CD4-positive, CD25-positive, alpha-beta regulatory T cell (primary cell): ENCODE measurements around the gene ASIC1. TPM values are rescaled to one million over a fixed set of nuclear protein-coding genes. Genes with fewer than 3 reads are reported as not detected.
"Not testable (repeated sequence)": the region's sequence is repeated elsewhere in the genome, so short reads cannot be mapped to it uniquely, and the experiment has no call there.

Source experiments
- ATAC-seq, 2 donors: fragments of 150-1000 bp; cut with Tn5 transposase; one replicate each; pipeline ENCODE4 v1.10.0; 2021; ENCODE audit warnings: low read depth in 2 of 2, moderate number of reproducible peaks in 2 of 2, moderate library complexity in 1 of 2
- DNase-seq, 3 donors: peaks; one replicate each; pipeline versions ENCODE4 v3.0.0 to v3.0.0-alpha.2; 2012 to 2022; ENCODE audit warnings: mixed read lengths in 1 of 3
- H3K27ac ChIP-seq: one replicate; pipeline ENCODE4 v1.7.0; 2013; ENCODE audit warnings: mild to moderate bottlenecking, low read length; ENCODE audit not compliant: insufficient read depth, poor library complexity, severe bottlenecking
- H3K27me3 ChIP-seq: one replicate; pipeline ENCODE4 v1.7.0; 2013; ENCODE audit warnings: low read length; ENCODE audit not compliant: control insufficient read depth, insufficient read depth
- H3K36me3 ChIP-seq: one replicate; pipeline ENCODE4 v1.7.0; 2013; ENCODE audit warnings: mild to moderate bottlenecking, low read length, moderate library complexity; ENCODE audit not compliant: control insufficient read depth, insufficient read depth
- H3K4me1 ChIP-seq: 2 replicates; pipeline ENCODE4 v1.7.0; 2013; ENCODE audit warnings: mild to moderate bottlenecking, low read length; ENCODE audit not compliant: insufficient read depth, control insufficient read depth, poor library complexity, severe bottlenecking
- H3K4me3 ChIP-seq: one replicate; pipeline ENCODE4 v1.7.0; 2013; ENCODE audit warnings: low read depth, mild to moderate bottlenecking, low read length, moderate library complexity
- H3K9me3 ChIP-seq, 2 experiments: 1 replicate in 1 of 2; 2 replicates in 1 of 2; pipeline ENCODE4 v1.7.0; 2013; ENCODE audit warnings: low read length in 2 of 2, mild to moderate bottlenecking in 1 of 2, moderate library complexity in 1 of 2; ENCODE audit not compliant: control insufficient read depth in 2 of 2
- H3K27ac Mint-ChIP-seq, 3 donors: one replicate each; pipeline ENCODE4 v1.8.0; 2020 to 2022; ENCODE audit warnings: mild to moderate bottlenecking in 3 of 3, mixed read lengths in 3 of 3, moderate library complexity in 2 of 3
- H3K27me3 Mint-ChIP-seq: one replicate; pipeline ENCODE4 v1.8.0; 2022; ENCODE audit warnings: mild to moderate bottlenecking, mixed read lengths
- H3K36me3 Mint-ChIP-seq: one replicate; pipeline ENCODE4 v1.8.0; 2020; ENCODE audit warnings: mixed read lengths
- H3K4me1 Mint-ChIP-seq, 4 donors: one replicate each; pipeline ENCODE4 v1.8.0; 2020 to 2022; ENCODE audit warnings: mixed read lengths in 4 of 4, mild to moderate bottlenecking in 1 of 4
- H3K4me3 Mint-ChIP-seq, 4 donors: one replicate each; pipeline ENCODE4 v1.8.0; 2020 to 2022; ENCODE audit warnings: mild to moderate bottlenecking in 4 of 4, mixed read lengths in 4 of 4, moderate library complexity in 3 of 4
- H3K9me3 Mint-ChIP-seq, 7 donors: one replicate each; pipeline ENCODE4 v1.8.0; 2020 to 2022; ENCODE audit warnings: mixed read lengths in 7 of 7, mild to moderate bottlenecking in 3 of 7, moderate library complexity in 2 of 7
- polyA plus RNA-seq, 4 donors: library from polyadenylated mRNA; unstranded; fragments of 300-500 nt; fragmentation: Illumina TruSeq; gene quantifications; one replicate each; pipeline ENCODE4 v1.2.3, GENCODE V29; 2021
- total RNA-seq: library from RNA; stranded (reverse); gene quantifications from one replicate; pipeline ENCODE4 v1.2.3, GENCODE V29; 2022

ASIC1 gene
- total and polyA plus RNA-seq, 5 donors from 2014 or later, result 0.47 to 2.1 (median 0.49) TPM; not detected in 1

DNA sequence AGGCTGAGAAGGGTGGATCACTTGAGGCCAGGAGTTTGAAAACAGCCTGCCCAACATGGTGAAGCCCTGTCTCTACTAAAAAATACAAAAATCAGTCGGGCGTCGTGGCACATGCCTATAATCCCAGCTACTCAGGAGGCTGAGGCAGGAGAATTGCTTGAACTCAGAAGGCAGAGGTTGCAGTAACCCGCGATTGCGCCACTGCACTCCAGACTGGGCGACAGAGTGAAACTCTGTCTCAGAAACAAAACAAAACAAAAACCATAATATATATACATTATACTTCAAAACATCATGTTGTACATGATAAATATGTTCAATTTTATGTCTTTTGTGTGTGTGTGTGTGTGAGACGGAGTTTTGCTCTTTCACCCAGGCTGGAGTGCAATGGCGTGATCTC, 26.9 kb upstream of the ASIC1 start:
- H3K36me3 ChIP-seq, H3K27ac Mint-ChIP-seq, ATAC-seq, H3K4me3 ChIP-seq, H3K4me1 Mint-ChIP-seq, H3K4me3 Mint-ChIP-seq, H3K9me3 ChIP-seq, H3K9me3 Mint-ChIP-seq, H3K36me3 Mint-ChIP-seq, H3K27me3 ChIP-seq, H3K4me1 ChIP-seq, H3K27ac ChIP-seq, DNase-seq: not testable (repeated sequence)
- H3K27me3 Mint-ChIP-seq, result peaks cover 26% of the 10 kb centered on the region

DNA sequence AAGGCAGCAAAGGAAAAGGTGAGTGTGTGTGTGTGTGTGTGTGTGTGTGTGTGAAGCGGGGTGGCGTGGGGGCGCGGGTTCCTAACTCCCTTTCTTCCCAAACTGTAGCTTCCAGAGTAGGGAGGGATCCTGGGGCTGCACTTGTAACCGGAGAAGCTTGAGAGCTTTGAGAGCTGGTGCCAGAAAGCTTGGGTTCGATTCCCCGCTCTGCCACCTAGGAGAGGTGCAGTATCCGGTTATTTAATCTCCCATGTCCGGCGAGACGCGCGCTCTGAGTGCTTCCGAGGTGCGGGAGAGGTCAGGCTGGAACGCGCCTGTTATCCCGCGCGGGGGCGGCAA, 24.9 kb upstream of the ASIC1 start:
- H3K27me3 ChIP-seq, result peaks cover 3% of the 10 kb centered on the region
- H3K9me3 ChIP-seq, result no peaks in the 10 kb centered on the region
- ATAC-seq (no peak), DNase-seq (no peak)
- no peak overlapping the region for H3K4me3 ChIP-seq
- Mint-ChIP-seq H3K4me3 (no peak overlapping the region), H3K9me3 (no peaks in the 10 kb centered on the region), H3K36me3 (no peaks in the 10 kb centered on the region), H3K27me3 (peaks cover 35% of the 10 kb centered on the region), H3K4me1 (no peaks in the 10 kb centered on the region), H3K27ac (no peak overlapping the region)
- H3K4me1 ChIP-seq, result peaks cover 3% of the 10 kb centered on the region
- H3K27ac ChIP-seq, result no peak overlapping the region
- H3K36me3 ChIP-seq, result no peaks in the 10 kb centered on the region

DNA sequence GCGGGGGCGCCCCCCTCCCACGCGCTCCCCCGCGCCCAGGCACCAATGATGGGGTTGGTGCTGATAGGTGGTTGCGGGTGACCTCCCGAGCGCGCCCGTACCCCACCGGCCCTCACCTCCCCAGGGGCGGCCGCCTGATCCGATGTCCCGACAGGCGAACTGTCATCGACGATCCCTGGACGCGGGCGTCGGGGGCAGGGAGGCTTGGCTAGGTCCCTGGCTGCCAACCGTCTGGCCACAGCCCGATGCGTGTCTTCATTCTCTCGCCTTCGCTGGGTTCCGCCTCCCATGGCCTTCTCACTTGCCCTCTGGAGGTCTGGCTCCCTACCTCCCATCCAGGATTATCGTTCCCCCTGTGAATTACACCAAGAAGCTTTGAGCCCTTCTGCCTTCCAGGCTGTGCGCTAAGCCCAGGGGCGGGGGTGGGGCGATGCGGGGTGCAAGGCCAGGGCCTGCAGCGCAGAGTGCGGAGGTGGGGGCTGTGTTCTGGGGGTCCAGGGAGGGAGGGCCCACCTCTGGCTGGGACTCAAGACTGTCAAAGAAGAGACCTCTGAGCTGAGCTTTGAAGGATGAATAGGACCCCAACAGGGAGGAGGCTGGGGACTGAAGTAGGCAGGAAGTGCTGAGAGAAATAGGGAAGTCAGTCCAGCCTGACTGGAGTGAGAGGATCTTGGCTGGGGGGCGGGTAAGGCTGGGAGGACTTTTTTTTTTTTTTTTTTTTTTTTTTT, 24.4 kb upstream of the ASIC1 start:
- peaks cover 35% of the 10 kb centered on the region for H3K27me3 Mint-ChIP-seq
- H3K9me3 ChIP-seq, result no peaks in the 10 kb centered on the region
- no peak overlapping the region for H3K4me3 ChIP-seq
- DNase-seq, result no peak
- no peak overlapping the region for H3K27ac Mint-ChIP-seq
- H3K36me3 Mint-ChIP-seq, result no peaks in the 10 kb centered on the region
- peaks cover 3% of the 10 kb centered on the region for H3K27me3 ChIP-seq
- no peaks in the 10 kb centered on the region for H3K9me3 Mint-ChIP-seq
- no peak overlapping the region for H3K4me3 Mint-ChIP-seq
- no peaks in the 10 kb centered on the region for H3K36me3 ChIP-seq
- ATAC-seq, result no peak
- no peaks in the 10 kb centered on the region for H3K4me1 Mint-ChIP-seq
- peaks cover 3% of the 10 kb centered on the region for H3K4me1 ChIP-seq
- no peak overlapping the region for H3K27ac ChIP-seq

DNA sequence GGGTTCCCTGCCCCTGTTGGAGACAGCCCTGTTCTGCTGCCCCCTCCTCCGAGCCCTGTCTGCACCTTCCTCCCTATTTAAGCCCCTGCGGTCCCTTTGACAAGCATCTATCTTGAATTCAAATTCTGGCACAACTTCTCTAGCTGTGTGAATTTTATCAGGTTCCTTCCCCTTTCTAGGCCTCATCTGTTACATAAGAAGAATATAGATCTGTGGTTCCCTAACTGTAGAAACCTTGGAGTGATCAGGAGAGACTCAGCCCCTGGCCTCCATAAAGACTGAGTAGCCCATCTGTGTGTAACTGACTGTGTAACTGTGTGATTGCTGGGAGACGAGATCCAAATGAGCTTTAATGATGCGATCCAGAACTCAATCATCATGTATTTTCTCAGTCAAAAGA, 19.1 kb upstream of the ASIC1 start:
- peak overlapping the region in 1 of 3 donors; percentile 61 for H3K27ac Mint-ChIP-seq
- no peak for ATAC-seq
- Histone ChIP-seq H3K9me3 (no peaks in the 10 kb centered on the region), H3K36me3 (no peaks in the 10 kb centered on the region), H3K4me3 (no peak overlapping the region), H3K4me1 (no peaks in the 10 kb centered on the region), H3K27ac (no peak overlapping the region), H3K27me3 (no peaks in the 10 kb centered on the region)
- peaks cover 0 to 2% (median 0%) of the 10 kb centered on the region in 4 donors for H3K4me1 Mint-ChIP-seq
- no peaks in the 10 kb centered on the region for H3K36me3 Mint-ChIP-seq
- H3K9me3 Mint-ChIP-seq, result peaks cover 0 to 1% (median 0%) of the 10 kb centered on the region in 7 donors
- no peak for DNase-seq
- no peak overlapping the region for H3K4me3 Mint-ChIP-seq
- H3K27me3 Mint-ChIP-seq, result peaks cover 33% of the 10 kb centered on the region

DNA sequence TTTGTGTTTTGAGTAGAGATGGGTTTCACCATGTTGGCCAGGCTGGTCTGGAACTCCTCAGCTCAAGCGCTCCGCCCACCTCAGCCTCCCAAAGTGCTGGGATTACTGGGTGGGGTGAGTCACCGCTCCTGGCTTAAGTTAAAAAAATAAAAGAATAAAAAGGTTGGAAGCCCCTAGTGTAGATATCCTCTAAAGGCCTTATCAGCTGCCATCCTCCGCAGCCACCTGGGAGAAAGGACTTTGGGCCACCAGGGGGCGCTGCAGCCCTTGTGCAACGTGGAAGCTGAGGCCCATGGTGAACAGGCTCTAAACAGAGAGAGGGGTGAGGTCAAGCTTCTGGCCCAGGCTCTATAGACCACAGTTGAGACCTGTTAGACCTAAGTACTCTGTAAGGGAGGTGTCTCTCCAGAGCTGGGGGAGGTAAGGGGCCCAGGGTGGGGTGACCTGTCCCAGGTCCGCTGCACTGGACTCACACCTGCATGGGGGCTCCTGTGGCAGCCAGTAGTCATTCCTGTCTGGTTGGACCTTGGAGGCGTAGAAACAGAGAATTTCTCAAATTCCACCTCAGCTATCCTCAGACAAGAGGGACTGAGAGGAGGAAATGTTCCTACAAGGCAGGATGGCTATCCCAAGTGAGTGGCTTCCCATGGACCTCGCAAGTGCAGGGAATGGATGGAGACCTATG, 18.1 kb upstream of the ASIC1 start:
- H3K36me3 ChIP-seq, result no peaks in the 10 kb centered on the region
- no peaks in the 10 kb centered on the region for H3K27me3 ChIP-seq
- Mint-ChIP-seq H3K4me1 (peaks cover 0 to 5% (median 0%) of the 10 kb centered on the region in 4 donors), H3K9me3 (peaks cover 0 to 1% (median 0%) of the 10 kb centered on the region in 7 donors), H3K27me3 (peaks cover 31% of the 10 kb centered on the region), H3K4me3 (peak overlapping the region in 1 of 4 donors; percentile 52), H3K27ac (peak overlapping the region in 1 of 3 donors; percentile 40), H3K36me3 (no peaks in the 10 kb centered on the region)
- DNase-seq, result peak; percentile 64 to 81 (median 69)
- peak; percentile 70 to 71 for ATAC-seq
- no peaks in the 10 kb centered on the region for H3K4me1 ChIP-seq
- no peak overlapping the region for H3K4me3 ChIP-seq
- no peaks in the 10 kb centered on the region for H3K9me3 ChIP-seq
- H3K27ac ChIP-seq, result no peak overlapping the region

DNA sequence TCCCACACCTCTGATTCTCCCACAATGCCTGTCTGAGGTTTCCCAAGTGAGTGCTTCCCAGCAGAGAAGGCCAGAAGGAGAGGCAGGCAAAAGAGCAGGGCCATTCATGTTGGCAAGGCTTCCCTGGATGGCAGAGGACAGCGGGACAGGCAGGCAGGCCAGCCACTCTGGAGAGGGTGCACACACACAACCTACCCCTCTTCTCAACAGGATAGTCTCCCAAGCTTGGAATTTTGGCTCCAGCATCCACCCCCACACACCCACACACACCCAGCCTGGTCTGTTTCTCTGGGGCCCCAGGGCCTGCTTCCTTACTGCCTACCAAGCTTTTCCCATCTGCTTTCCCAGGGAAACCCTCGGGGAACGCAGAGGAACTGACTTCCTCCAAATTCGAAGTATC, 16.7 kb upstream of the ASIC1 start:
- ATAC-seq (no peak), DNase-seq (no peak)
- no peaks in the 10 kb centered on the region for H3K9me3 ChIP-seq
- H3K4me1 ChIP-seq, result no peaks in the 10 kb centered on the region
- H3K27me3 ChIP-seq, result no peaks in the 10 kb centered on the region
- no peak overlapping the region for H3K4me3 ChIP-seq
- H3K27ac ChIP-seq, result no peak overlapping the region
- H3K27ac Mint-ChIP-seq, result no peak overlapping the region
- no peaks in the 10 kb centered on the region for H3K36me3 ChIP-seq
- no peaks in the 10 kb centered on the region for H3K36me3 Mint-ChIP-seq
- peaks cover 0 to 5% (median 0%) of the 10 kb centered on the region in 4 donors for H3K4me1 Mint-ChIP-seq
- peaks cover 0 to 1% (median 0%) of the 10 kb centered on the region in 7 donors for H3K9me3 Mint-ChIP-seq
- peaks cover 22% of the 10 kb centered on the region for H3K27me3 Mint-ChIP-seq
- H3K4me3 Mint-ChIP-seq, result no peak overlapping the region

DNA sequence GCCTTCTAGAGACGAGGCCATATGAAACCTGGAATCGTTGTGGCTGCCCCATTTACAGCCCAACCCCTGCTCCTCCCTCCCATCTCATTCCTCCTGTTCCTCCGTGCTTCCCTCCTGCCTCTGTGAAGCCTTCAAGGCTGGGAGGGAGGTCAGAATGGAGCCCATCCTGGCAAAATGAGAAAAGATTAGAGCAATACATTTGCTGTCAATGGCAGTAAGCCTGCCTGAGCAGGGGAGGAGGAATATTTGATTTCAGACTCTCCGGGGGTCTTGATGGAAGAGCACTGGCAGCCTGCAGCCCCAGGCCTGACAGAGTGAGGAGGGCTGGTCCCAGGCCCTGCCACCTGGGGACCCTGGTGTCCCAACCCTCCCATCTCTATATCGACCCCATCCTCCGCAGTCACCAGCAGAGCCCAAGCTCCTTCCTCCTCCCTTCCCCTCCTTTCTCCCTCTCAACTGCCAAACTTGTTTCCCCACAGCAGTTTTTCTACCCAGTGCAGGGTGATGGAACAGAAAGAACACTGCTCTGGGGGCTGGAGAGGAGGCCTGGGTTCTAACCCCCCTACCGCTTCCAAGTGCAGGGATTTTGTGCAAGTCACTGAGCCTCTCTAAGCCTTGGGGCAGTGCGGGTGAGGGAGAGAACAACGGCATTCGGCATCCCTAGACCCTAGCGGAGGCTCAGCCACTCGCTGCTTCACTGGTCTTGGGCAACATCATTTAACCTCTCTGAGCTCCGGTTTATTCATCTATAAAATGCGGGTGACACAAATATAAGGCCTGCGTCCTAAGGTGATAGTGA, 16.1 kb upstream of the ASIC1 start:
- ATAC-seq (no peak), DNase-seq (no peak)
- Histone ChIP-seq H3K27me3 (no peaks in the 10 kb centered on the region), H3K9me3 (no peaks in the 10 kb centered on the region), H3K36me3 (no peaks in the 10 kb centered on the region), H3K27ac (no peak overlapping the region), H3K4me3 (no peak overlapping the region), H3K4me1 (no peaks in the 10 kb centered on the region)
- Mint-ChIP-seq H3K9me3 (peaks cover 0 to 1% (median 0%) of the 10 kb centered on the region in 7 donors), H3K4me1 (peaks cover 0 to 5% (median 0%) of the 10 kb centered on the region in 4 donors), H3K27me3 (peaks cover 16% of the 10 kb centered on the region), H3K36me3 (no peaks in the 10 kb centered on the region), H3K4me3 (no peak overlapping the region), H3K27ac (no peak overlapping the region)
